ENCODE results near the gene EYA2. TPM values are rescaled to one million over a fixed set of nuclear protein-coding genes. Genes with fewer than 3 reads are reported as not detected.

Gene EYA2
- total RNA-seq, 3 donors from 2014 or later (not counting 1 experiment from before 2014, with no cell fraction given): 0.30 TPM; not detected in 2

GRCh38 chr20:46914789-46915379 is 20.2 kb downstream of the EYA2 start:
- Histone ChIP-seq H3K4me3 (ENCODE audit: low read length) (no peak overlapping the region), H3K27ac (ENCODE audit: low read length) (no peak overlapping the region), H3K4me1 (ENCODE audit: control insufficient read depth, insufficient read depth, low read length) (no peaks in the 10 kb centered on the region), H3K27me3 (ENCODE audit: control insufficient read depth, insufficient read depth, low read length) (no peaks in the 10 kb centered on the region), H3K9me3 (ENCODE audit: control insufficient read depth, insufficient read depth, low read length) (no peaks in the 10 kb centered on the region), H3K36me3 (ENCODE audit: control insufficient read depth, insufficient read depth, low read length) (no peaks in the 10 kb centered on the region)
- Mint-ChIP-seq H3K9me3 (no peaks in the 10 kb centered on the region), H3K36me3 (no peaks in the 10 kb centered on the region), H3K4me1 (no peaks in the 10 kb centered on the region), H3K4me3 (no peak overlapping the region), H3K27ac (no peak overlapping the region), H3K27me3 (ENCODE audit: low read depth in 2 of 2) (peaks cover 7 to 20% of the 10 kb centered on the region in 2 donors)
- DNase-seq (no peak), ATAC-seq (no peak)
- 79% methylated on average over 15 of the region's 15 CpGs for WGBS (ENCODE audit: insufficient coverage)
- intact Hi-C loops (cut with micrococcal nuclease): no loop called here
- TF ChIP-seq, protein P1, sequence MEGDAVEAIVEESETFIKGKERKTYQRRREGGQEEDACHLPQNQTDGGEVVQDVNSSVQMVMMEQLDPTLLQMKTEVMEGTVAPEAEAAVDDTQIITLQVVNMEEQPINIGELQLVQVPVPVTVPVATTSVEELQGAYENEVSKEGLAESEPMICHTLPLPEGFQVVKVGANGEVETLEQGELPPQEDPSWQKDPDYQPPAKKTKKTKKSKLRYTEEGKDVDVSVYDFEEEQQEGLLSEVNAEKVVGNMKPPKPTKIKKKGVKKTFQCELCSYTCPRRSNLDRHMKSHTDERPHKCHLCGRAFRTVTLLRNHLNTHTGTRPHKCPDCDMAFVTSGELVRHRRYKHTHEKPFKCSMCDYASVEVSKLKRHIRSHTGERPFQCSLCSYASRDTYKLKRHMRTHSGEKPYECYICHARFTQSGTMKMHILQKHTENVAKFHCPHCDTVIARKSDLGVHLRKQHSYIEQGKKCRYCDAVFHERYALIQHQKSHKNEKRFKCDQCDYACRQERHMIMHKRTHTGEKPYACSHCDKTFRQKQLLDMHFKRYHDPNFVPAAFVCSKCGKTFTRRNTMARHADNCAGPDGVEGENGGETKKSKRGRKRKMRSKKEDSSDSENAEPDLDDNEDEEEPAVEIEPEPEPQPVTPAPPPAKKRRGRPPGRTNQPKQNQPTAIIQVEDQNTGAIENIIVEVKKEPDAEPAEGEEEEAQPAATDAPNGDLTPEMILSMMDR (IDR thresholded peaks at IDR 0.05): no peak

DNA sequence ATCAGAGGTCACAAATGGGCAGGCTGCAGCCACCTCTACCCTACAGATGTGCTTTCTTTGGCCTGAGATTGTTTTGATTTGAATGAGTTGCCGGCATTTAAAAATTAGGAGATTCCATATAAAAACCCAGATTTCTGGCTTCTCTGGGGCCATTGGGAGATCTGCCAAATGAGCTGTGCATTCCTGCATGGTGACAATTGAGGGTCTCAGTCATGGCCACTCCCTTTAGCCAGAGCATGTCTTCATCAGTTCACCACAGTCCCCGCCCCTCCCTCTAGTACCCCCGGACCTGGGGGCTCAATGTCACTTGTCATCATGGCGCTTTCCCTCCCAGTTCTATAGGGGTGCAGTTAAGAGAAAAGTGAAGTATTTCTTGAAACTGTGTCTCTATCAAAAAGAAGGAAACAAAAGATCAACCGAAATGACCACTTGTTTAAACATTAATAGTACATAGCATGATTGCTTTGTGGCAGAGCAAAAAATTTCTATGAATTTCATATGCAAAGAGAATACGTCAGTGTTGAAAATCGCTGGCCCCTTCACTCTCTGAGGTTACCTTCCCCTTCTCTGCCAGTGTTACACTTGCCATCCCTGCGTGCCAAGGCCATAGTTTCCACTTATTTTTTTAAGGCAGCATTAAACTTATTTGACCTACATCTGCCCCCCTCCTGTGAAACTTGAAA is 21.1 kb downstream of the EYA2 start:
- Mint-ChIP-seq H3K27ac (no peak overlapping the region), H3K9me3 (no peaks in the 10 kb centered on the region), H3K4me3 (no peak overlapping the region), H3K4me1 (no peaks in the 10 kb centered on the region), H3K36me3 (no peaks in the 10 kb centered on the region), H3K27me3 (ENCODE audit: low read depth in 2 of 2) (peaks cover 10 to 17% of the 10 kb centered on the region in 2 donors)
- intact Hi-C loops (cut with micrococcal nuclease): no loop called here
- no peaks in the 10 kb centered on the region for H3K36me3 ChIP-seq (ENCODE audit: control insufficient read depth, insufficient read depth, low read length)
- no peak for ATAC-seq
- no peak overlapping the region for H3K27ac ChIP-seq (ENCODE audit: low read length)
- 92% methylated on average over 6 of the region's 8 CpGs for WGBS (ENCODE audit: insufficient coverage)
- no peaks in the 10 kb centered on the region for H3K27me3 ChIP-seq (ENCODE audit: control insufficient read depth, insufficient read depth, low read length)
- TF ChIP-seq, protein P1 (IDR thresholded peaks at IDR 0.05): no peak
- DNase-seq: no peak
- no peaks in the 10 kb centered on the region for H3K9me3 ChIP-seq (ENCODE audit: control insufficient read depth, insufficient read depth, low read length)
- H3K4me1 ChIP-seq (ENCODE audit: control insufficient read depth, insufficient read depth, low read length): no peaks in the 10 kb centered on the region
- no peak overlapping the region for H3K4me3 ChIP-seq (ENCODE audit: low read length)

DNA sequence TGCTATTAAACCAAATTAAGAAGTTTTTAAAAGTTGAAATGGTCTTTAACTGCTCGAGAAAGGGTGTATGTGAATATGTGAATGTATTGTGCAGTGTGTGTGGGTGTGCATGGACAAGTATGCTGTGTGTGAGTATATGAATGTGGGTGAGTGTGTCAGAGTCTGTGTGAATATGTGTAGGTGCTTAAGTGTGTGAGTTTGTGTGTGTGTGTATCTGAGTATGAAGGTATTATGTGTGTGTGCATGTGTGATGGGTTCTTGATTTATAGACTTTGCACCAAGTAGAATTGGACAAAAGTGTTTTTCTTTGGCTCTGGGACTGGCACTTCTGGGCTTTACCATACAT is 21.6 kb downstream of the EYA2 start:
- DNase-seq: no peak
- H3K36me3 Mint-ChIP-seq: no peaks in the 10 kb centered on the region
- intact Hi-C loops (cut with micrococcal nuclease): no loop called here
- no peak overlapping the region for H3K4me3 ChIP-seq (ENCODE audit: low read length)
- no peaks in the 10 kb centered on the region for H3K9me3 Mint-ChIP-seq
- no peaks in the 10 kb centered on the region for H3K27me3 ChIP-seq (ENCODE audit: control insufficient read depth, insufficient read depth, low read length)
- no peak overlapping the region for H3K27ac ChIP-seq (ENCODE audit: low read length)
- H3K9me3 ChIP-seq (ENCODE audit: control insufficient read depth, insufficient read depth, low read length): no peaks in the 10 kb centered on the region
- no peak for ATAC-seq
- no peaks in the 10 kb centered on the region for H3K4me1 Mint-ChIP-seq
- 50% methylated on average over 1 of the region's 1 CpG for WGBS (ENCODE audit: insufficient coverage)
- H3K4me3 Mint-ChIP-seq: no peak overlapping the region
- peaks cover 14 to 16% of the 10 kb centered on the region in 2 donors for H3K27me3 Mint-ChIP-seq (ENCODE audit: low read depth in 2 of 2)
- H3K27ac Mint-ChIP-seq: no peak overlapping the region
- TF ChIP-seq, protein P1 (IDR thresholded peaks at IDR 0.05): no peak
- no peaks in the 10 kb centered on the region for H3K36me3 ChIP-seq (ENCODE audit: control insufficient read depth, insufficient read depth, low read length)
- no peaks in the 10 kb centered on the region for H3K4me1 ChIP-seq (ENCODE audit: control insufficient read depth, insufficient read depth, low read length)

- DNase-seq (no peak), ATAC-seq (no peak)
- no peaks in the 10 kb centered on the region for H3K9me3 ChIP-seq (ENCODE audit: control insufficient read depth, insufficient read depth, low read length)
- no peaks in the 10 kb centered on the region for H3K4me1 Mint-ChIP-seq
- H3K27me3 Mint-ChIP-seq (ENCODE audit: low read depth in 2 of 2): peaks cover 12 to 17% of the 10 kb centered on the region in 2 donors
- no peaks in the 10 kb centered on the region for H3K9me3 Mint-ChIP-seq
- 75% methylated on average over 7 of the region's 7 CpGs for WGBS (ENCODE audit: insufficient coverage)
- TF ChIP-seq, protein P1 (IDR thresholded peaks at IDR 0.05): no peak
- no peak overlapping the region for H3K27ac ChIP-seq (ENCODE audit: low read length)
- no peaks in the 10 kb centered on the region for H3K36me3 Mint-ChIP-seq
- intact Hi-C loops (cut with micrococcal nuclease): no loop called here
- no peaks in the 10 kb centered on the region for H3K27me3 ChIP-seq (ENCODE audit: control insufficient read depth, insufficient read depth, low read length)
- no peak overlapping the region for H3K27ac Mint-ChIP-seq
- no peak overlapping the region for H3K4me3 ChIP-seq (ENCODE audit: low read length)
- H3K4me3 Mint-ChIP-seq: no peak overlapping the region
- no peaks in the 10 kb centered on the region for H3K4me1 ChIP-seq (ENCODE audit: control insufficient read depth, insufficient read depth, low read length)
- H3K36me3 ChIP-seq (ENCODE audit: control insufficient read depth, insufficient read depth, low read length): no peaks in the 10 kb centered on the region
Observed at GRCh38 chr20:46917155-46917554, 22.5 kb downstream of the EYA2 start.

All from natural killer cell (primary cell).